HL-60 (cell line): Measurements from ENCODE around the gene MICALL2.

Experiments
- DNase-seq, 2 experiments: peaks; one replicate each; pipeline ENCODE4 v3.0.0-alpha.2; 2010 to 2020; ENCODE audit warnings: low read depth in 1 of 2, low spot score in 1 of 2
- H3K27ac ChIP-seq: fragments of 250-450 bp; sonication (Bioruptor Pico); replicated peaks from 2 replicates; pipeline ENCODE4 v1.5.1; 2020; ENCODE audit warnings: mild to moderate bottlenecking, moderate library complexity
- H3K27me3 ChIP-seq: fragments of 250-450 bp; sonication (Bioruptor Pico); 2 replicates; pipeline ENCODE4 v1.5.1; 2021; ENCODE audit warnings: mild to moderate bottlenecking, moderate library complexity; ENCODE audit not compliant: insufficient read depth, poor library complexity, severe bottlenecking
- H3K4me3 ChIP-seq: replicated peaks from 2 replicates; pipeline ENCODE4 v1.5.1; 2011; ENCODE audit warnings: mild to moderate bottlenecking, control low read depth, low read length; ENCODE audit not compliant: insufficient read depth
- CTCF ChIP-seq: IDR thresholded peaks from one replicate; pipeline ENCODE4 v1.5.1; 2011; ENCODE audit warnings: low read length, control low read depth, inconsistent platforms; ENCODE audit not compliant: insufficient read depth
- GABPA ChIP-seq: IDR thresholded peaks from 2 replicates; pipeline ENCODE4 v1.6.1; 2012; ENCODE audit warnings: low read depth
- POLR2AphosphoS5 ChIP-seq: IDR thresholded peaks from 2 replicates; pipeline ENCODE4 v1.6.1; 2012; ENCODE audit warnings: low read depth
- REST ChIP-seq: IDR thresholded peaks from 2 replicates; pipeline ENCODE4 v1.6.1; 2012; ENCODE audit warnings: low read depth; ENCODE audit not compliant: insufficient replicate concordance
- SPI1 ChIP-seq: IDR thresholded peaks from 2 replicates; pipeline ENCODE4 v1.6.1; 2012; ENCODE audit warnings: low read depth, mild to moderate bottlenecking, borderline replicate concordance

Gene MICALL2

GRCh38 chr7:1421020-1421790 is 38.1 kb downstream of the MICALL2 start:
- no peak overlapping the region for H3K27ac ChIP-seq
- no peak for TF ChIP-seq SPI1
- no peak for TF ChIP-seq GABPA
- TF ChIP-seq CTCF = no peak
- TF ChIP-seq POLR2AphosphoS5 = no peak
- TF ChIP-seq REST = no peak
- no peak overlapping the region for H3K4me3 ChIP-seq
- peaks cover 15% of the 10 kb centered on the region for H3K27me3 ChIP-seq
- no peak for DNase-seq

- Histone ChIP-seq H3K4me3 (no peak overlapping the region), H3K27me3 (peaks cover 15% of the 10 kb centered on the region), H3K27ac (no peak overlapping the region)
- no peak for DNase-seq
- TF ChIP-seq REST (no peak), CTCF (no peak), GABPA (no peak), SPI1 (no peak), POLR2AphosphoS5 (no peak)
Measured at GRCh38 chr7:1419688-1420087, 39.6 kb downstream of the MICALL2 start.

- Histone ChIP-seq H3K27me3 (peaks cover 15% of the 10 kb centered on the region), H3K4me3 (no peak overlapping the region), H3K27ac (no peak overlapping the region)
- TF ChIP-seq GABPA = no peak
- TF ChIP-seq CTCF = no peak
- no peak for TF ChIP-seq POLR2AphosphoS5
- TF ChIP-seq REST = no peak
- no peak for TF ChIP-seq SPI1
- no peak for DNase-seq
Measured at GRCh38 chr7:1419310-1419634, 40.0 kb downstream of the MICALL2 start.
